DOHH2 (cell line): Measurements from ENCODE around the gene A4GALT.

Source experiments
- H3F3A ChIP-seq: fragments of 200-600 bp; sonication (generic), shearing (Covaris generic); 2 replicates; pipeline ENCODE4 v1.6.0; 2016; ENCODE audit warnings: antibody characterized with exemption, mild to moderate bottlenecking; ENCODE audit not compliant: control insufficient read depth, insufficient read depth
- H3K27ac ChIP-seq: fragments of 200-600 bp; sonication (generic); 2 replicates; pipeline ENCODE4 v1.5.1; 2014; ENCODE audit warnings: low read depth, mild to moderate bottlenecking, low read length, moderate library complexity
- H3K27me3 ChIP-seq: fragments of 200-600 bp; sonication (generic); 2 replicates; pipeline ENCODE4 v1.6.1; 2014; ENCODE audit warnings: mild to moderate bottlenecking, low read length, mixed read lengths; ENCODE audit not compliant: control insufficient read depth
- H3K36me3 ChIP-seq: fragments of 200-600 bp; sonication (generic); 2 replicates; pipeline ENCODE4 v1.6.1; 2014; ENCODE audit warnings: mild to moderate bottlenecking, low read length, moderate library complexity, mixed read lengths; ENCODE audit not compliant: control insufficient read depth
- H3K4me1 ChIP-seq: fragments of 200-600 bp; sonication (generic); 2 replicates; pipeline ENCODE4 v1.6.1; 2014; ENCODE audit warnings: mild to moderate bottlenecking, low read length, mixed read lengths; ENCODE audit not compliant: control insufficient read depth
- H3K4me2 ChIP-seq: fragments of 200-600 bp; sonication (generic); 2 replicates; pipeline ENCODE4 v1.6.0; 2014; ENCODE audit warnings: mild to moderate bottlenecking, low read length, moderate library complexity
- H3K4me3 ChIP-seq: fragments of 200-600 bp; sonication (generic); 2 replicates; pipeline ENCODE4 v1.5.1; 2014; ENCODE audit warnings: mild to moderate bottlenecking, low read length, mixed read lengths
- H3K79me2 ChIP-seq: fragments of 200-600 bp; sonication (generic); 2 replicates; pipeline ENCODE4 v1.6.1; 2014; ENCODE audit warnings: mild to moderate bottlenecking, low read length, mixed read lengths; ENCODE audit not compliant: control insufficient read depth
- H3K9me2 ChIP-seq: fragments of 200-600 bp; sonication (generic); replicated peaks from 2 replicates; pipeline ENCODE4 v1.6.1; 2014; ENCODE audit warnings: mild to moderate bottlenecking, low read length, mixed read lengths; ENCODE audit not compliant: control insufficient read depth
- H3K9me3 ChIP-seq: fragments of 200-600 bp; sonication (generic); 2 replicates; pipeline ENCODE4 v1.6.1; 2014; ENCODE audit warnings: antibody characterized with exemption, low read length, mixed read lengths; ENCODE audit not compliant: control insufficient read depth, insufficient read depth
- H4K20me1 ChIP-seq: fragments of 200-600 bp; sonication (generic); 2 replicates; pipeline ENCODE4 v1.6.0; 2014; ENCODE audit warnings: low read depth, mild to moderate bottlenecking, antibody characterized with exemption, low read length, moderate library complexity; ENCODE audit not compliant: control insufficient read depth, insufficient read depth
- EZH2phosphoT487 ChIP-seq: fragments of 200-600 bp; sonication (generic); IDR thresholded peaks from 2 replicates; pipeline ENCODE4 v1.6.1; 2017; ENCODE audit warnings: borderline replicate concordance, mild to moderate bottlenecking, antibody characterized with exemption, low read length, moderate library complexity, mixed read lengths
- TF ChIP-seq, protein P1 (sequence below): fragments of 200-600 bp; sonication (generic); IDR thresholded peaks from one replicate; pipeline ENCODE4 v1.5.1; 2014; ENCODE audit warnings: antibody characterized with exemption, mild to moderate bottlenecking, low read depth, low read length; ENCODE audit not compliant: poor library complexity, severe bottlenecking

Gene A4GALT, protein sequence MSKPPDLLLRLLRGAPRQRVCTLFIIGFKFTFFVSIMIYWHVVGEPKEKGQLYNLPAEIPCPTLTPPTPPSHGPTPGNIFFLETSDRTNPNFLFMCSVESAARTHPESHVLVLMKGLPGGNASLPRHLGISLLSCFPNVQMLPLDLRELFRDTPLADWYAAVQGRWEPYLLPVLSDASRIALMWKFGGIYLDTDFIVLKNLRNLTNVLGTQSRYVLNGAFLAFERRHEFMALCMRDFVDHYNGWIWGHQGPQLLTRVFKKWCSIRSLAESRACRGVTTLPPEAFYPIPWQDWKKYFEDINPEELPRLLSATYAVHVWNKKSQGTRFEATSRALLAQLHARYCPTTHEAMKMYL

DNA sequence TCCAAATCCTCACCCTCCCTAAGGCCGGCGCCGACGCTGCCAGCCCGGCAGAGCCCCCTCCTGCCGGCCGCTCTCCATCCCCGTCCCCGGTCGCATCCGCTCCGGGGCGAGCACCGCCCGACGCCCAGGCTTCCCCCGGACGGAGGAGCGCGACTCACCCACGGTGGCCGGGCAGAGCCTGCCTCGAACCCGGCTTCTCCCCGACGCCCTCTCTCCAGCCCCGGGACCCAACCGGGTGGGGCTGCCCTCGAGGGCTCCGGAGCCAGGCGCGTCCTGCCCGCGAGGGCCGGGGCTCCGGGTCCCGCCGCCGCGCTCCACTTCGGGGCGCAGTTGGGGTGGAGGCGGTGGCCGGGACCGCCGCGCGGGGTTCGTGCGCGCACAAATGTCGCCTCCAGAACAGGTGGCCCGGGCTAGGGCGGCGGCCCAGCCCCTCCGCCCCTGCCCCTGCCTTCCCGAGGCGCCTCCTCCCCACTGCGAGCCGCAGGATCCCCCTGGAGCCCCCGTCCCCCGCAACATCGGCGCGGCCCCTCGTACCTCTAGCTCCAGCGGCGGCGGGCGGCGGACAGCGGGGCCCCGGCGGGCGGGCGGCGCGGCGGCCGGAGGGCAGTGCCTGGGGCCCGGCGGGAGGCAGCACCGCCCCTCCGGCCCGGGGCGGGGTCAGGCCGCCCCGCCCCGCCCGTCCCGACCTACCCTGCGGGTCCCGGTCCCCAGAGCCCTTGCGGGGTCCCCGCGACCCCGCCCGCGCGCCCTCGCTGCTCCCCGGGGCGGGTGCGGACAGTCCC, at the start of gene A4GALT:
Gene A4GALT (minus strand): TSS at position 608 of the 782 bp plus-strand sequence. CDS start 26,919 bp downstream, outside the sequence.
- TF ChIP-seq, protein P1, sequence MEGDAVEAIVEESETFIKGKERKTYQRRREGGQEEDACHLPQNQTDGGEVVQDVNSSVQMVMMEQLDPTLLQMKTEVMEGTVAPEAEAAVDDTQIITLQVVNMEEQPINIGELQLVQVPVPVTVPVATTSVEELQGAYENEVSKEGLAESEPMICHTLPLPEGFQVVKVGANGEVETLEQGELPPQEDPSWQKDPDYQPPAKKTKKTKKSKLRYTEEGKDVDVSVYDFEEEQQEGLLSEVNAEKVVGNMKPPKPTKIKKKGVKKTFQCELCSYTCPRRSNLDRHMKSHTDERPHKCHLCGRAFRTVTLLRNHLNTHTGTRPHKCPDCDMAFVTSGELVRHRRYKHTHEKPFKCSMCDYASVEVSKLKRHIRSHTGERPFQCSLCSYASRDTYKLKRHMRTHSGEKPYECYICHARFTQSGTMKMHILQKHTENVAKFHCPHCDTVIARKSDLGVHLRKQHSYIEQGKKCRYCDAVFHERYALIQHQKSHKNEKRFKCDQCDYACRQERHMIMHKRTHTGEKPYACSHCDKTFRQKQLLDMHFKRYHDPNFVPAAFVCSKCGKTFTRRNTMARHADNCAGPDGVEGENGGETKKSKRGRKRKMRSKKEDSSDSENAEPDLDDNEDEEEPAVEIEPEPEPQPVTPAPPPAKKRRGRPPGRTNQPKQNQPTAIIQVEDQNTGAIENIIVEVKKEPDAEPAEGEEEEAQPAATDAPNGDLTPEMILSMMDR: no peak
- no peaks in the 10 kb centered on the region for H3K9me2 ChIP-seq
- H3K27me3 ChIP-seq: peaks cover 17% of the 10 kb centered on the region
- H3K36me3 ChIP-seq: peaks cover 10% of the 10 kb centered on the region
- peak within 1 kb of the TSS; percentile 71 for H3K4me3 ChIP-seq
- no peaks in the 10 kb centered on the region for H3K9me3 ChIP-seq
- H3K4me2 ChIP-seq: peak within 1 kb of the TSS; percentile 85
- H3K27ac ChIP-seq: peak within 1 kb of the TSS; percentile 97
- H3K79me2 ChIP-seq: peaks cover 27% of the 10 kb centered on the region
- H3F3A ChIP-seq: peaks cover 33% of the 10 kb centered on the region
- no peaks in the 10 kb centered on the region; the same call in 1 of the 2 replicates for H4K20me1 ChIP-seq
- H3K4me1 ChIP-seq: peaks cover 58% of the 10 kb centered on the region

DNA sequence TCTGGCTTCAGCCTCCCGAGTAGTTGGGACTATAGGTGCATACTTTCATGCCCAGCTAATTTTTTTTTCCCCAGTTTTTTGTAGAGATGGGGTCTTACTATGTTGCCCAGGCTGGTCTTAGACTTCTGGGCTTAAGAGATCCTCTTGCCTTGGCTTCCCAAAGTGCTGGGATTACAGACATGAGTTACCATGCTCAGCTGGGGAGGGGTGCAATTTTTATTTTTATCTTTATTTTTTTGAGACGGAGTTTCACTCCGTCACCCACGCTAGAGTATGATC, 49.7 kb upstream of the A4GALT start:
- H3K4me2 ChIP-seq: peak overlapping the region; percentile 78
- H3K79me2 ChIP-seq: no peaks in the 10 kb centered on the region
- H3K36me3 ChIP-seq: no peaks in the 10 kb centered on the region
- TF ChIP-seq EZH2phosphoT487: no peak
- TF ChIP-seq, protein P1: no peak
- peak overlapping the region; percentile 65 for H3K4me3 ChIP-seq
- no peaks in the 10 kb centered on the region for H3K9me3 ChIP-seq
- peaks cover 12% of the 10 kb centered on the region for H3F3A ChIP-seq
- peak overlapping the region; percentile 56 for H3K27ac ChIP-seq
- H3K9me2 ChIP-seq: no peaks in the 10 kb centered on the region
- no peaks in the 10 kb centered on the region for H4K20me1 ChIP-seq
- no peaks in the 10 kb centered on the region for H3K27me3 ChIP-seq
- H3K4me1 ChIP-seq: peaks cover 59% of the 10 kb centered on the region

DNA sequence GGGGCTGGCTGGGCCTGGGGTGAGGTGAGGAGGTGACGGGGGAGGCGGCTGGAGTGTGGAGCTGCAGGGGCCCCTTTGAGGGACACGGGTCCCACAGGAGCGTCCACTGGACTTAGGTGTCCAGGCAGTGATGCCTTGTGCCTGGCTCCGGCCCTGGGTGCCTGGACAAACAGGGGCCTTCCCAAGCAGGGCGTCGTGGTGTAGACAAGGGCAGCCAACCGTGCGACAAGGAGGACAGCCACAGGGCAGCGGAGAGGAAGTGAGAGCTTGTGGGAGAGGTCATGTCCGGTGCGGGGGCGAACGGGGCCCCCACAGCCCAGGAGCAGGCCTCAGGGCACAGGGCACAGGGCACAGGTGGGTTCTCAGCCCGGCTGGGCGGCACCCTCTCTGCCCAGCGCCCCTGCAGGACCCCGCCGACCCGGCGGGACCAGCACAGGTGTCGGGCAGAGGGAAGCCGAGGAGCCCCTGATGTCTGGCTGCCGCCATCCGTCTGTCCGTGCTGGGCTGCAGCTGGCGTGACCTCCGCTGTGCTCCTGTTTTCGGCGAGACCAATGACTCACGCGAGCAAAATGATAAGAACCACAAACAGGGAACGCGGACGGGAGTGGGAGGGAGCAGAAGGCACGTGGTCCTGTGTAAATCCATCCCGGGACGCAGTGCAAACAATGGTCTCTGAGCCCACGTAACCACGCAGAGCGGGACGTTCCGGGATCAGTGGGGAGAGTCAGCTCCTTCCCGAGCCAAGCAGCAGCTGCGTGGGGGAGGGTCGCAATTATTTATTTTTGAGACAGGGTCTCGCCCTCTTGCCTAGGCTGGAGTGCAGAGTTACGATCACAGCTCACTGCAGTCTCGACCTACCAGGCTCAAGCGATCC, 49.1 kb upstream of the A4GALT start:
- Histone ChIP-seq H3K9me3 (no peaks in the 10 kb centered on the region), H3F3A (peaks cover 12% of the 10 kb centered on the region), H3K79me2 (no peaks in the 10 kb centered on the region), H3K36me3 (no peaks in the 10 kb centered on the region), H3K27me3 (no peaks in the 10 kb centered on the region), H3K9me2 (no peaks in the 10 kb centered on the region), H3K27ac (peak overlapping the region; percentile 56), H3K4me3 (peak overlapping the region; percentile 65), H3K4me2 (peak overlapping the region; percentile 78), H4K20me1 (no peaks in the 10 kb centered on the region), H3K4me1 (peaks cover 65% of the 10 kb centered on the region)
- TF ChIP-seq, protein P1: no peak
- no peak for TF ChIP-seq EZH2phosphoT487
